GM12878 (cell line): ENCODE results near the gene UCKL1. TPM values are rescaled to one million over a fixed set of nuclear protein-coding genes. Genes with fewer than 3 reads are reported as not detected.

Experiments used
- ATAC-seq: fragments of 200-7000 bp; cut with Tn5 transposase; 3 replicates; pipeline ENCODE4 v1.9.1; 2020; ENCODE audit warnings: mild to moderate bottlenecking, moderate library complexity
- BruUV-seq: library from RNA; stranded (reverse); fragments of 400-500 nt; replicated peaks from 2 replicates; lab custom pipeline; 2021; lab: Mats Ljungman, UMichigan
- CTCF ChIA-PET: fragments of 300-600 bp; sonication (Branson Sonifier 250); formaldehyde crosslinking; extraction: SDS; loops from one replicate; lab custom pipeline; 2021; ENCODE audit warnings: inconsistent platforms; lab: Yijun Ruan, JAX
- POLR2A ChIA-PET: fragments of 350-600 bp; formaldehyde crosslinking; extraction: SDS; loops from one replicate; lab custom pipeline; 2021; ENCODE audit warnings: inconsistent platforms; lab: Charles Lee
- RAD21 ChIA-PET: fragments of 300-600 bp; sonication (Branson Sonifier 250); formaldehyde crosslinking; loops from one replicate; lab custom pipeline; 2023; ENCODE audit warnings: antibody characterized with exemption; ENCODE audit not compliant: unreplicated experiment; lab: Charles Lee
- SMC1A ChIA-PET: fragments of 300-600 bp; sonication (Branson Sonifier 250); formaldehyde crosslinking; loops from one replicate; lab custom pipeline; 2023; ENCODE audit not compliant: unreplicated experiment, uncharacterized antibody; lab: Charles Lee
- DNase-seq: peaks from one replicate; pipeline ENCODE4 v3.0.0-alpha.2; 2011; ENCODE audit warnings: low read depth, low spot score
- FAIRE-seq: peaks from 3 replicates; lab custom pipeline; 2011; peaks lifted over from hg19 to GRCh38; lab: Jason Lieb, UNC
- H2AFZ ChIP-seq: 2 replicates; pipeline ENCODE4 v1.6.0; 2011; ENCODE audit warnings: low read depth, low read length, control low read depth; ENCODE audit not compliant: control insufficient read depth
- H3K27ac ChIP-seq: 2 replicates; pipeline ENCODE4 v1.5.1; 2011; ENCODE audit warnings: control low read depth; ENCODE audit not compliant: control insufficient read depth, insufficient read depth
- H3K27me3 ChIP-seq, 2 experiments: replicated peaks in 1 of 2; 2 replicates each; pipeline versions ENCODE4 v1.6.0 to v1.6.1; 2011; ENCODE audit warnings: low read length in 1 of 2; ENCODE audit not compliant: control insufficient read depth in 2 of 2, insufficient read depth in 2 of 2
- H3K36me3 ChIP-seq, 2 experiments: 2 replicates each; pipeline ENCODE4 v1.5.1; 2011; ENCODE audit warnings: low read length in 1 of 2; ENCODE audit not compliant: control insufficient read depth in 2 of 2, insufficient read depth in 2 of 2
- H3K4me1 ChIP-seq: 2 replicates; pipeline ENCODE4 v1.6.1; 2011; ENCODE audit warnings: mild to moderate bottlenecking, low read length, moderate library complexity, mixed read lengths; ENCODE audit not compliant: control insufficient read depth, insufficient read depth
- H3K4me2 ChIP-seq: 2 replicates; pipeline ENCODE4 v1.6.0; 2011; ENCODE audit warnings: control low read depth; ENCODE audit not compliant: control insufficient read depth, insufficient read depth
- H3K4me3 ChIP-seq: fragments of 200-600 bp; sonication (generic); 2 replicates; pipeline ENCODE4 v1.5.1; 2016
- H3K79me2 ChIP-seq: 2 replicates; pipeline ENCODE4 v1.6.0; 2011; ENCODE audit warnings: low read length; ENCODE audit not compliant: control insufficient read depth, insufficient read depth
- H3K9ac ChIP-seq: 2 replicates; pipeline ENCODE4 v1.8.0; 2011; ENCODE audit warnings: low read length, control low read depth, mixed read lengths; ENCODE audit not compliant: control insufficient read depth, insufficient read depth
- H3K9me3 ChIP-seq: replicated peaks from 3 replicates; pipeline ENCODE4 v1.5.1; 2011; ENCODE audit warnings: mild to moderate bottlenecking, low read length; ENCODE audit not compliant: control insufficient read depth, insufficient read depth
- H4K20me1 ChIP-seq: 2 replicates; pipeline ENCODE4 v1.6.0; 2011; ENCODE audit not compliant: control insufficient read depth, insufficient read depth
- BMI1 ChIP-seq: fragments of 450-650 bp; IDR thresholded peaks from 2 replicates; pipeline ENCODE4 v1.6.1; 2016; ENCODE audit warnings: mild to moderate bottlenecking, moderate library complexity, borderline replicate concordance
- CHD1 ChIP-seq: IDR thresholded peaks from 2 replicates; pipeline ENCODE4 v1.6.1; 2012; ENCODE audit warnings: low read depth, low read length, improper control_type of control experiment
- CREB1 ChIP-seq: IDR thresholded peaks from 2 replicates; pipeline ENCODE4 v1.6.1; 2012; ENCODE audit warnings: low read depth, mild to moderate bottlenecking, inconsistent platforms
- ESRRA ChIP-seq: IDR thresholded peaks from 2 replicates; pipeline ENCODE4 v1.6.1; 2012; ENCODE audit warnings: mild to moderate bottlenecking, low read length, improper control_type of control experiment
- HDGF ChIP-seq: fragments of 450-650 bp; IDR thresholded peaks from 2 replicates; pipeline ENCODE4 v1.6.1; 2016; ENCODE audit warnings: antibody characterized with exemption
- JUNB ChIP-seq: IDR thresholded peaks from 2 replicates; pipeline ENCODE4 v1.6.1; 2016; ENCODE audit warnings: antibody characterized with exemption, mild to moderate bottlenecking
- MTA3 ChIP-seq: IDR thresholded peaks from 2 replicates; pipeline ENCODE4 v1.6.1; 2012; ENCODE audit warnings: low read length, inconsistent platforms, borderline replicate concordance
- NR2C2 ChIP-seq: IDR thresholded peaks from 2 replicates; pipeline ENCODE4 v1.6.1; 2011; ENCODE audit warnings: borderline replicate concordance, low read depth; ENCODE audit not compliant: control insufficient read depth, insufficient read length
- RAD21 ChIP-seq: IDR thresholded peaks from 2 replicates; pipeline ENCODE4 v1.6.1; 2011; ENCODE audit warnings: mild to moderate bottlenecking, low read depth, low read length, moderate library complexity; ENCODE audit not compliant: insufficient read depth
- SMC3 ChIP-seq: IDR thresholded peaks from 2 replicates; pipeline ENCODE4 v1.6.1; 2011; ENCODE audit warnings: low read length, improper control_type of control experiment, borderline replicate concordance
- ZNF207 ChIP-seq: fragments of 450-650 bp; IDR thresholded peaks from 2 replicates; pipeline ENCODE4 v1.6.1; 2014; ENCODE audit warnings: antibody characterized with exemption, mild to moderate bottlenecking, borderline replicate concordance
- ZNF217 ChIP-seq: fragments of 450-650 bp; IDR thresholded peaks from 2 replicates; pipeline ENCODE4 v1.6.1; 2017; ENCODE audit warnings: antibody characterized with exemption, mild to moderate bottlenecking
- WGBS: methylation state at CpG from one replicate; pipeline ENCODE4 v1.1.6; 2016; ENCODE audit warnings: low lambda C conversion rate; ENCODE audit not compliant: insufficient replicate concordance, insufficient coverage; ENCODE audit errors: missing lambda C conversion rate; 5-methylcytosine and 5-hydroxymethylcytosine counted together
- in situ Hi-C: fragments of 300-500 bp; cut with MboI; formaldehyde crosslinking; loops from 9 replicates; pipeline ENCODE4 v1.14.3; 2018; ENCODE audit warnings: mixed read lengths
- intact Hi-C: fragments of 100-400 bp; cut with micrococcal nuclease; formaldehyde crosslinking; loops from one replicate; pipeline ENCODE4 v1.14.2; 2022; ENCODE audit not compliant: unreplicated experiment
- polyA plus RNA-seq, 11 experiments: library from polyadenylated mRNA; depleted of rRNA in 4 of 11; unstranded in 6 of 11; stranded (reverse) in 5 of 11; fragments of >200 nt; fragmentation: Nextera tagmentation in 4 of 11; fragmentation: Illumina TruSeq in 1 of 11; extraction: Ambion mirVana in 4 of 11; extraction: Trizol in 1 of 11; gene quantifications; 1 replicate in 1 of 11; 2 replicates in 10 of 11; pipeline versions ENCODE4 v1.2.1 to v1.2.3, GENCODE V29; 2011 to 2016; ENCODE audit warnings: inconsistent platforms in 2 of 11, missing spikeins in 2 of 11, low read depth in 1 of 11
- total RNA-seq, 4 experiments: library from RNA; depleted of rRNA in 3 of 4; stranded (reverse); fragments of >200 nt in 3 of 4; fragmentation: Illumina TruSeq in 1 of 4; extraction: Trizol in 1 of 4; gene quantifications; 2 replicates each; pipeline versions ENCODE4 v1.2.1 to v1.2.3, GENCODE V29; 2013 to 2021
- TF ChIP-seq, protein P1 (sequence below): IDR thresholded peaks from 2 replicates; pipeline ENCODE4 v1.6.1; 2011; ENCODE audit warnings: low read depth, mild to moderate bottlenecking, low read length, moderate library complexity, borderline replicate concordance; ENCODE audit errors: extremely low read depth
- TF ChIP-seq, protein P2 (sequence below): fragments of 450-650 bp; IDR thresholded peaks from 2 replicates; pipeline ENCODE4 v1.6.1; 2014; ENCODE audit warnings: mild to moderate bottlenecking
- TF ChIP-seq, protein P3 (sequence below): fragments of 450-650 bp; IDR thresholded peaks from 2 replicates; pipeline ENCODE4 v1.6.1; 2016; ENCODE audit warnings: mild to moderate bottlenecking
- TF ChIP-seq, protein P4 (sequence below): IDR thresholded peaks from 2 replicates; pipeline ENCODE4 v1.6.1; 2012; ENCODE audit warnings: low read depth, low read length, improper control_type of control experiment
- TF ChIP-seq, protein P5 (sequence below): fragments of 150-350 bp; IDR thresholded peaks from 2 replicates; pipeline ENCODE4 v1.6.1; 2016; ENCODE audit warnings: low read depth, low read length

Gene UCKL1
- total and polyA plus RNA-seq, 10 of the 15 experiments (the other 5 are each of a cell fraction or from before 2014, with no cell fraction given) = 2.4 to 36.3 (median 24.8) TPM

DNA sequence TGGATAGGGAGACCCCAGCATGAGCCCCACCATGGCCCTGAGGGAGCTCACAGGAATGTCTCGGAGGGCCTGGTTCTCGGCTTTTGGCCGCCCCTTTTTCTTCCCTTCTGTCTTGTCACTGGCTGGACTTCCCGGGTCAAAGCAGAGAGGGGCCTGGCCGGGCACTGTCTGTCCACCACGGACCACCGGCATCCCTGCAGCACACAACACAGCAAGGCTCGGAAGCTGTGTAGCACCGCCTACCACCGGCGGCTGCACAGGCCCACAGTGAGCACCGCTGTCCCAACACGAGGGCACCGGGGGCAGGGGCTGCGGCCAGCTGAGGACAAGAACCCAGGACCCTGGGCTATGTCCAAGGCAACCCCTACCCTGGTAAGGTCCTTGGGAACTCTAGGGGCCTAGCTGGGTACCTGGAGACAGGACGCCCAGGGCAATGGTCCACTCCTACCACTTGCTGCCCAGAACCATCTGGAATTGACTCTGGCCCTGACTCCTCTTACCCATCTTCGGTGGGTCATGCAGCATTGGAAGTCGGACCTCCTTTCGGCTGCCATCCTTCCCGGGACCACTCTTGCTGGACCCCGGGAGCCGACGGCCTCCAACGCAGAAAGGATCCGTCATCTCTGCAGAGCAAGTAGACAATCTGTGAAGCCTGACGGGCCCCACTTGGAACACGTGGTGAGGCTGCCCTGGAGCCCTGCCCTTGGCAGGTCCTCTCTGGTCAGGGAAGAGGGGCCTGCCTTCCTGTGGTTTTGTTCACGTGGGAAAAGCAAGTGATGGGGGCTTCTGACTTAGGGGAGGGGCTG lies 11.3 kb upstream of the UCKL1 start (continued):
- no peak for TF ChIP-seq BMI1
- no peak for TF ChIP-seq RAD21
- TF ChIP-seq, protein P1, sequence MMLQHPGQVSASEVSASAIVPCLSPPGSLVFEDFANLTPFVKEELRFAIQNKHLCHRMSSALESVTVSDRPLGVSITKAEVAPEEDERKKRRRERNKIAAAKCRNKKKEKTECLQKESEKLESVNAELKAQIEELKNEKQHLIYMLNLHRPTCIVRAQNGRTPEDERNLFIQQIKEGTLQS = no peak
- TF ChIP-seq ZNF217 = no peak
- no peak for TF ChIP-seq CREB1
- no peak for TF ChIP-seq HDGF
- TF ChIP-seq, protein P2, sequence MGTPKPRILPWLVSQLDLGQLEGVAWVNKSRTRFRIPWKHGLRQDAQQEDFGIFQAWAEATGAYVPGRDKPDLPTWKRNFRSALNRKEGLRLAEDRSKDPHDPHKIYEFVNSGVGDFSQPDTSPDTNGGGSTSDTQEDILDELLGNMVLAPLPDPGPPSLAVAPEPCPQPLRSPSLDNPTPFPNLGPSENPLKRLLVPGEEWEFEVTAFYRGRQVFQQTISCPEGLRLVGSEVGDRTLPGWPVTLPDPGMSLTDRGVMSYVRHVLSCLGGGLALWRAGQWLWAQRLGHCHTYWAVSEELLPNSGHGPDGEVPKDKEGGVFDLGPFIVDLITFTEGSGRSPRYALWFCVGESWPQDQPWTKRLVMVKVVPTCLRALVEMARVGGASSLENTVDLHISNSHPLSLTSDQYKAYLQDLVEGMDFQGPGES = no peak

DNA sequence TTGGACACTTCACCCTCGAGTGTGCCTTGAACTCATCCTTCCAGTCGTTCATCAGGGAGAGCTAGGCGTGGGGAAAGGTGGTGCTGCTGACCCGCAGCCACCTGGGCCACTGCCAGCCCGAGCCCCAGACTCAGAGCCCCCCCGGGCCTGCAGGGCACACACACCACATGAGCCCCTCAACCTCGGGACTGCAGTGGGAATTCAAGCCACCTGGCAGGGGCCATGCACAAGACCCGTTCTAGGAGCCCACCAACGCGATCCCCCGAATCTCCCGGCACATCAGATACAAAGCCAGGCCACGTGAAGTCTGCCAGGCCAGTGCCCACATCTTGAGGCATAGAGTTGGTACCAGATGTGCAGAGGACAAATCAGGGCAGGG lies 10.7 kb upstream of the UCKL1 start:
- intact Hi-C loops (no loop called here), in situ Hi-C loops (no loop called here)
- no peak overlapping the region for H3K4me2 ChIP-seq
- no peak overlapping the region for H3K9ac ChIP-seq
- no TSS peak for BruUV-seq
- H4K20me1 ChIP-seq = no peaks in the 10 kb centered on the region
- ChIA-PET CTCF (no interaction called here), SMC1A (no interaction called here), POLR2A (no interaction called here), RAD21 (no interaction called here)
- no peak for ATAC-seq
- no peak for FAIRE-seq
- H3K9me3 ChIP-seq = no peaks in the 10 kb centered on the region
- 97% methylated on average over 13 of the region's 13 CpGs for WGBS
- H3K4me3 ChIP-seq = no peak overlapping the region
- no peak overlapping the region for H3K27ac ChIP-seq
- H3K79me2 ChIP-seq = peaks cover 15% of the 10 kb centered on the region
- peaks cover 2 to 15% of the 10 kb centered on the region in 2 experiments; a peak in 3 of 4 replicates for H3K36me3 ChIP-seq
- H2AFZ ChIP-seq = no peak overlapping the region
- H3K27me3 ChIP-seq = no peaks in the 10 kb centered on the region
- no peak for DNase-seq
- H3K4me1 ChIP-seq = peaks cover 11% of the 10 kb centered on the region
- TF ChIP-seq MTA3 (no peak), NR2C2 (no peak), ESRRA (no peak), SMC3 (no peak), ZNF207 (no peak), CHD1 (no peak), JUNB (no peak)
- TF ChIP-seq, protein P3, sequence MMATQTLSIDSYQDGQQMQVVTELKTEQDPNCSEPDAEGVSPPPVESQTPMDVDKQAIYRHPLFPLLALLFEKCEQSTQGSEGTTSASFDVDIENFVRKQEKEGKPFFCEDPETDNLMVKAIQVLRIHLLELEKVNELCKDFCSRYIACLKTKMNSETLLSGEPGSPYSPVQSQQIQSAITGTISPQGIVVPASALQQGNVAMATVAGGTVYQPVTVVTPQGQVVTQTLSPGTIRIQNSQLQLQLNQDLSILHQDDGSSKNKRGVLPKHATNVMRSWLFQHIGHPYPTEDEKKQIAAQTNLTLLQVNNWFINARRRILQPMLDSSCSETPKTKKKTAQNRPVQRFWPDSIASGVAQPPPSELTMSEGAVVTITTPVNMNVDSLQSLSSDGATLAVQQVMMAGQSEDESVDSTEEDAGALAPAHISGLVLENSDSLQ = no peak
- TF ChIP-seq, protein P4, sequence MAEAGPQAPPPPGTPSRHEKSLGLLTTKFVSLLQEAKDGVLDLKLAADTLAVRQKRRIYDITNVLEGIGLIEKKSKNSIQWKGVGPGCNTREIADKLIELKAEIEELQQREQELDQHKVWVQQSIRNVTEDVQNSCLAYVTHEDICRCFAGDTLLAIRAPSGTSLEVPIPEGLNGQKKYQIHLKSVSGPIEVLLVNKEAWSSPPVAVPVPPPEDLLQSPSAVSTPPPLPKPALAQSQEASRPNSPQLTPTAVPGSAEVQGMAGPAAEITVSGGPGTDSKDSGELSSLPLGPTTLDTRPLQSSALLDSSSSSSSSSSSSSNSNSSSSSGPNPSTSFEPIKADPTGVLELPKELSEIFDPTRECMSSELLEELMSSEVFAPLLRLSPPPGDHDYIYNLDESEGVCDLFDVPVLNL = no peak
- TF ChIP-seq, protein P5, sequence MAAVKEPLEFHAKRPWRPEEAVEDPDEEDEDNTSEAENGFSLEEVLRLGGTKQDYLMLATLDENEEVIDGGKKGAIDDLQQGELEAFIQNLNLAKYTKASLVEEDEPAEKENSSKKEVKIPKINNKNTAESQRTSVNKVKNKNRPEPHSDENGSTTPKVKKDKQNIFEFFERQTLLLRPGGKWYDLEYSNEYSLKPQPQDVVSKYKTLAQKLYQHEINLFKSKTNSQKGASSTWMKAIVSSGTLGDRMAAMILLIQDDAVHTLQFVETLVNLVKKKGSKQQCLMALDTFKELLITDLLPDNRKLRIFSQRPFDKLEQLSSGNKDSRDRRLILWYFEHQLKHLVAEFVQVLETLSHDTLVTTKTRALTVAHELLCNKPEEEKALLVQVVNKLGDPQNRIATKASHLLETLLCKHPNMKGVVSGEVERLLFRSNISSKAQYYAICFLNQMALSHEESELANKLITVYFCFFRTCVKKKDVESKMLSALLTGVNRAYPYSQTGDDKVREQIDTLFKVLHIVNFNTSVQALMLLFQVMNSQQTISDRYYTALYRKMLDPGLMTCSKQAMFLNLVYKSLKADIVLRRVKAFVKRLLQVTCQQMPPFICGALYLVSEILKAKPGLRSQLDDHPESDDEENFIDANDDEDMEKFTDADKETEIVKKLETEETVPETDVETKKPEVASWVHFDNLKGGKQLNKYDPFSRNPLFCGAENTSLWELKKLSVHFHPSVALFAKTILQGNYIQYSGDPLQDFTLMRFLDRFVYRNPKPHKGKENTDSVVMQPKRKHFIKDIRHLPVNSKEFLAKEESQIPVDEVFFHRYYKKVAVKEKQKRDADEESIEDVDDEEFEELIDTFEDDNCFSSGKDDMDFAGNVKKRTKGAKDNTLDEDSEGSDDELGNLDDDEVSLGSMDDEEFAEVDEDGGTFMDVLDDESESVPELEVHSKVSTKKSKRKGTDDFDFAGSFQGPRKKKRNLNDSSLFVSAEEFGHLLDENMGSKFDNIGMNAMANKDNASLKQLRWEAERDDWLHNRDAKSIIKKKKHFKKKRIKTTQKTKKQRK = no peak
